IPS-20b (cell line): Measurements from ENCODE around the gene ABLIM3.

Source experiments
- H3K27ac ChIP-seq: one replicate; pipeline ENCODE4 v1.5.1; 2013; ENCODE audit warnings: low read length
- H3K27me3 ChIP-seq: 2 replicates; pipeline ENCODE4 v1.6.1; 2013; ENCODE audit warnings: mild to moderate bottlenecking, low read length, inconsistent platforms; ENCODE audit not compliant: insufficient read depth
- H3K36me3 ChIP-seq: 2 replicates; pipeline ENCODE4 v1.6.1; 2013; ENCODE audit warnings: low read depth, mild to moderate bottlenecking, inconsistent platforms, low read length, moderate library complexity; ENCODE audit not compliant: insufficient read depth
- H3K4me1 ChIP-seq: 2 replicates; pipeline ENCODE4 v1.6.1; 2013; ENCODE audit warnings: mild to moderate bottlenecking, control low read depth, inconsistent platforms, low read length, moderate library complexity; ENCODE audit not compliant: insufficient read depth
- H3K4me3 ChIP-seq: 2 replicates; pipeline ENCODE4 v1.5.1; 2013; ENCODE audit warnings: mild to moderate bottlenecking, low read length, inconsistent platforms
- H3K9ac ChIP-seq: 2 replicates; pipeline ENCODE4 v1.6.1; 2013; ENCODE audit warnings: low read depth, mild to moderate bottlenecking, inconsistent platforms, low read length, moderate library complexity
- H3K9me3 ChIP-seq: 2 replicates; pipeline ENCODE4 v1.6.1; 2013; ENCODE audit warnings: mild to moderate bottlenecking, low read depth, low read length, inconsistent platforms; ENCODE audit not compliant: insufficient read depth

Gene ABLIM3

GRCh38 chr5:149150457-149150856 is 9.2 kb downstream of the ABLIM3 start:
- Histone ChIP-seq H3K9me3 (no peaks in the 10 kb centered on the region), H3K4me3 (no peak overlapping the region), H3K36me3 (no peaks in the 10 kb centered on the region), H3K27me3 (no peaks in the 10 kb centered on the region), H3K9ac (no peak overlapping the region), H3K27ac (no peak overlapping the region), H3K4me1 (peaks cover 5% of the 10 kb centered on the region; the same call in 1 of the 2 replicates)

- no peak overlapping the region for H3K4me3 ChIP-seq
- no peaks in the 10 kb centered on the region for H3K27me3 ChIP-seq
- H3K27ac ChIP-seq: no peak overlapping the region
- H3K36me3 ChIP-seq: no peaks in the 10 kb centered on the region
- H3K9ac ChIP-seq: no peak overlapping the region
- peaks cover 5% of the 10 kb centered on the region; the same call in 1 of the 2 replicates for H3K4me1 ChIP-seq
- H3K9me3 ChIP-seq: no peaks in the 10 kb centered on the region
Measured at GRCh38 chr5:149151717-149152116, 10.4 kb downstream of the ABLIM3 start.

GRCh38 chr5:149152317-149152746 is 11.0 kb downstream of the ABLIM3 start:
- no peaks in the 10 kb centered on the region for H3K9me3 ChIP-seq
- H3K4me1 ChIP-seq: peaks cover 5% of the 10 kb centered on the region; the same call in 1 of the 2 replicates
- H3K9ac ChIP-seq: no peak overlapping the region
- H3K4me3 ChIP-seq: no peak overlapping the region
- no peaks in the 10 kb centered on the region for H3K27me3 ChIP-seq
- no peak overlapping the region for H3K27ac ChIP-seq
- H3K36me3 ChIP-seq: no peaks in the 10 kb centered on the region

GRCh38 chr5:149153193-149153750 is 12.0 kb downstream of the ABLIM3 start:
- H3K4me1 ChIP-seq: peaks cover 5% of the 10 kb centered on the region; the same call in 1 of the 2 replicates
- no peak overlapping the region for H3K9ac ChIP-seq
- no peaks in the 10 kb centered on the region for H3K9me3 ChIP-seq
- H3K4me3 ChIP-seq: no peak overlapping the region
- no peaks in the 10 kb centered on the region for H3K36me3 ChIP-seq
- no peaks in the 10 kb centered on the region for H3K27me3 ChIP-seq
- H3K27ac ChIP-seq: no peak overlapping the region

GRCh38 chr5:149153751-149154610 is 12.7 kb downstream of the ABLIM3 start:
- H3K27me3 ChIP-seq: no peaks in the 10 kb centered on the region
- no peak overlapping the region for H3K4me3 ChIP-seq
- no peaks in the 10 kb centered on the region for H3K9me3 ChIP-seq
- H3K9ac ChIP-seq: no peak overlapping the region
- H3K36me3 ChIP-seq: no peaks in the 10 kb centered on the region
- no peak overlapping the region for H3K27ac ChIP-seq
- peaks cover 5% of the 10 kb centered on the region; the same call in 1 of the 2 replicates for H3K4me1 ChIP-seq

- Histone ChIP-seq H3K9me3 (no peaks in the 10 kb centered on the region), H3K27ac (no peak overlapping the region), H3K4me3 (no peak overlapping the region), H3K4me1 (peaks cover 5% of the 10 kb centered on the region; the same call in 1 of the 2 replicates), H3K36me3 (no peaks in the 10 kb centered on the region), H3K9ac (no peak overlapping the region), H3K27me3 (no peaks in the 10 kb centered on the region)
Measured at GRCh38 chr5:149154650-149155049, 13.4 kb downstream of the ABLIM3 start.

- no peak overlapping the region for H3K9ac ChIP-seq
- H3K36me3 ChIP-seq: no peaks in the 10 kb centered on the region
- H3K4me1 ChIP-seq: peaks cover 5% of the 10 kb centered on the region; the same call in 1 of the 2 replicates
- no peak overlapping the region for H3K27ac ChIP-seq
- H3K4me3 ChIP-seq: no peak overlapping the region
- no peaks in the 10 kb centered on the region for H3K27me3 ChIP-seq
- no peaks in the 10 kb centered on the region for H3K9me3 ChIP-seq
Measured at GRCh38 chr5:149156435-149157083, 15.3 kb downstream of the ABLIM3 start.

- no peak overlapping the region for H3K9ac ChIP-seq
- H3K27ac ChIP-seq: no peak overlapping the region
- H3K4me3 ChIP-seq: no peak overlapping the region
- H3K9me3 ChIP-seq: no peaks in the 10 kb centered on the region
- no peaks in the 10 kb centered on the region for H3K36me3 ChIP-seq
- no peaks in the 10 kb centered on the region for H3K4me1 ChIP-seq
- no peaks in the 10 kb centered on the region for H3K27me3 ChIP-seq
Measured at GRCh38 chr5:149157330-149157729, 16.0 kb downstream of the ABLIM3 start.

- no peaks in the 10 kb centered on the region for H3K4me1 ChIP-seq
- no peak overlapping the region for H3K27ac ChIP-seq
- no peaks in the 10 kb centered on the region for H3K9me3 ChIP-seq
- H3K27me3 ChIP-seq: no peaks in the 10 kb centered on the region
- no peaks in the 10 kb centered on the region for H3K36me3 ChIP-seq
- no peak overlapping the region for H3K9ac ChIP-seq
- H3K4me3 ChIP-seq: no peak overlapping the region
Measured at GRCh38 chr5:149160291-149160787, 19.0 kb downstream of the ABLIM3 start.

GRCh38 chr5:149161026-149161687 is 19.9 kb downstream of the ABLIM3 start:
- no peaks in the 10 kb centered on the region for H3K27me3 ChIP-seq
- H3K27ac ChIP-seq: no peak overlapping the region
- H3K4me1 ChIP-seq: no peaks in the 10 kb centered on the region
- no peaks in the 10 kb centered on the region for H3K9me3 ChIP-seq
- no peaks in the 10 kb centered on the region for H3K36me3 ChIP-seq
- no peak overlapping the region for H3K9ac ChIP-seq
- H3K4me3 ChIP-seq: no peak overlapping the region

- no peaks in the 10 kb centered on the region for H3K9me3 ChIP-seq
- H3K4me1 ChIP-seq: no peaks in the 10 kb centered on the region
- no peak overlapping the region for H3K4me3 ChIP-seq
- H3K9ac ChIP-seq: no peak overlapping the region
- no peak overlapping the region for H3K27ac ChIP-seq
- H3K36me3 ChIP-seq: no peaks in the 10 kb centered on the region
- H3K27me3 ChIP-seq: no peaks in the 10 kb centered on the region
Measured at GRCh38 chr5:149161850-149162249, 20.6 kb downstream of the ABLIM3 start.
